GM12878 (cell line): ENCODE results near the gene CAT.

ENCODE experiments used
- EP300 ChIP-seq, 2 experiments: fragments of 150-350 bp in 1 of 2; IDR thresholded peaks; 2 replicates each; pipeline ENCODE4 v1.6.1; 2011 to 2012; ENCODE audit warnings: low read depth in 2 of 2, low read length in 2 of 2, borderline replicate concordance in 1 of 2, improper control_type of control experiment in 1 of 2, inconsistent platforms in 1 of 2; ENCODE audit not compliant: control insufficient read depth in 1 of 2
- ESRRA ChIP-seq: IDR thresholded peaks from 2 replicates; pipeline ENCODE4 v1.6.1; 2012; ENCODE audit warnings: mild to moderate bottlenecking, low read length, improper control_type of control experiment
- ETV6 ChIP-seq, 2 experiments: fragments of 450-650 bp in 1 of 2; IDR thresholded peaks in 1 of 2; conservative IDR thresholded peaks in 1 of 2; 2 replicates each; pipeline ENCODE4 v1.6.1; 2014; ENCODE audit warnings: antibody characterized with exemption in 1 of 2, borderline replicate concordance in 1 of 2, low read depth in 1 of 2, mild to moderate bottlenecking in 1 of 2, moderate library complexity in 1 of 2
- STAT3 ChIP-seq: IDR thresholded peaks from 2 replicates; pipeline ENCODE4 v1.6.1; 2011; ENCODE audit warnings: low read depth, low read length, improper control_type of control experiment
- TAF1 ChIP-seq: IDR thresholded peaks from 2 replicates; pipeline ENCODE4 v1.6.1; 2011; ENCODE audit warnings: mild to moderate bottlenecking, low read depth, low read length, borderline replicate concordance
- TF ChIP-seq, protein P1 (sequence below), 3 experiments: IDR thresholded peaks in 2 of 3; conservative IDR thresholded peaks in 1 of 3; 2 replicates each; pipeline ENCODE4 v1.5.1; 2011; ENCODE audit warnings: low read depth in 3 of 3, low read length in 3 of 3, mild to moderate bottlenecking in 3 of 3, control low read depth in 2 of 3, moderate library complexity in 2 of 3, inconsistent platforms in 1 of 3, mixed read lengths in 1 of 3; ENCODE audit not compliant: control insufficient read depth in 2 of 3, insufficient read depth in 1 of 3; ENCODE audit errors: extremely low read depth in 1 of 3

DNA sequence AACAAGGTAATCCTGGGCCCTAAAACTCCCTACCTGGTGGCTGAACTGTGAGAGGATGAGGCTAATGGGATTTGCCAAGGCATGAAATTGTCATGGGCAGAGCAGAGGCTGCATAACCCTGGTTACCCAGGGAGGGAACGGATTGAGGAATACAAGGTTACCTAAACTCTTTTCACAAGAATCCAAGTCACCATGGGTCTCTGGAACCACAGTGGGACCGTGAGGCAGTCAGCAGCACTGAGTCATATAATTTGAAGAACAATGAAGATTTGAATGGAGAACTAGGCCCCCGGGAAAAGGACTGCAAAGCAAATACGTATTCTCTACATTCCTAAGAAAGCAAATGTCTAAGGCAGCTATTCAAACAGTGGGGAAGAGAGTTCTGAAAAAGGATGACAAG lies 19.8 kb downstream of the CAT start:
- TF ChIP-seq ETV6 (conservative IDR thresholded peaks at IDR 0.05 in 1 of 2, IDR thresholded peaks at IDR 0.05 in 1 of 2; ENCODE audit: borderline replicate concordance in 1 of 2, low read depth in 1 of 2) (no peak), EP300 (IDR thresholded peaks at IDR 0.05; ENCODE audit: borderline replicate concordance in 1 of 2, control insufficient read depth in 1 of 2, low read depth in 2 of 2, low read length in 2 of 2) (no peak), TAF1 (no peak), STAT3 (no peak), ESRRA (no peak)
- TF ChIP-seq, protein P1, sequence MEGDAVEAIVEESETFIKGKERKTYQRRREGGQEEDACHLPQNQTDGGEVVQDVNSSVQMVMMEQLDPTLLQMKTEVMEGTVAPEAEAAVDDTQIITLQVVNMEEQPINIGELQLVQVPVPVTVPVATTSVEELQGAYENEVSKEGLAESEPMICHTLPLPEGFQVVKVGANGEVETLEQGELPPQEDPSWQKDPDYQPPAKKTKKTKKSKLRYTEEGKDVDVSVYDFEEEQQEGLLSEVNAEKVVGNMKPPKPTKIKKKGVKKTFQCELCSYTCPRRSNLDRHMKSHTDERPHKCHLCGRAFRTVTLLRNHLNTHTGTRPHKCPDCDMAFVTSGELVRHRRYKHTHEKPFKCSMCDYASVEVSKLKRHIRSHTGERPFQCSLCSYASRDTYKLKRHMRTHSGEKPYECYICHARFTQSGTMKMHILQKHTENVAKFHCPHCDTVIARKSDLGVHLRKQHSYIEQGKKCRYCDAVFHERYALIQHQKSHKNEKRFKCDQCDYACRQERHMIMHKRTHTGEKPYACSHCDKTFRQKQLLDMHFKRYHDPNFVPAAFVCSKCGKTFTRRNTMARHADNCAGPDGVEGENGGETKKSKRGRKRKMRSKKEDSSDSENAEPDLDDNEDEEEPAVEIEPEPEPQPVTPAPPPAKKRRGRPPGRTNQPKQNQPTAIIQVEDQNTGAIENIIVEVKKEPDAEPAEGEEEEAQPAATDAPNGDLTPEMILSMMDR (IDR thresholded peaks at IDR 0.05 in 2 of 3, conservative IDR thresholded peaks at IDR 0.05 in 1 of 3; ENCODE audit: control insufficient read depth in 2 of 3, extremely low read depth in 1 of 3, insufficient read depth in 1 of 3, low read depth in 3 of 3, low read length in 3 of 3) = no peak
